ENCODE results near the gene FGF1.
A peak's percentile ranks its signal among the peaks of the same experiment; 100 is the strongest.
"Not testable (repeated sequence)": the region's sequence is repeated elsewhere in the genome, so short reads cannot be mapped to it uniquely, and the experiment has no call there.

Gene FGF1

GRCh38 chr5:142668336-142668735 lies 17.6 kb downstream of the FGF1 start:
- DNase-seq (ENCODE audit: low spot score) = no peak

GRCh38 chr5:142667831-142668230 lies 18.1 kb downstream of the FGF1 start:
- no peak for DNase-seq (ENCODE audit: low spot score)

GRCh38 chr5:142664636-142665035 lies 21.3 kb downstream of the FGF1 start:
- no peak for DNase-seq (ENCODE audit: low spot score)

GRCh38 chr5:142664067-142664466 lies 21.8 kb downstream of the FGF1 start:
- no peak for DNase-seq (ENCODE audit: low spot score)

- DNase-seq (ENCODE audit: low spot score) = no peak
These were observed 22.6 kb downstream of the FGF1 start for GRCh38 chr5:142663246-142663645.

GRCh38 chr5:142661957-142662356 lies 23.9 kb downstream of the FGF1 start:
- no peak for DNase-seq (ENCODE audit: low spot score)

- DNase-seq (ENCODE audit: low spot score) = no peak
These were observed 24.7 kb downstream of the FGF1 start for GRCh38 chr5:142661143-142661542.

GRCh38 chr5:142660731-142661130 lies 25.2 kb downstream of the FGF1 start:
- DNase-seq (ENCODE audit: low spot score) = no peak

GRCh38 chr5:142660196-142660595 lies 25.7 kb downstream of the FGF1 start:
- DNase-seq (ENCODE audit: low spot score) = no peak

GRCh38 chr5:142659405-142659804 lies 26.5 kb downstream of the FGF1 start:
- DNase-seq (ENCODE audit: low spot score) = no peak

GRCh38 chr5:142658278-142658677 lies 27.6 kb downstream of the FGF1 start:
- DNase-seq (ENCODE audit: low spot score) = no peak

GRCh38 chr5:142657446-142657845 lies 28.4 kb downstream of the FGF1 start:
- DNase-seq (ENCODE audit: low spot score) = no peak

GRCh38 chr5:142655339-142656267 lies 30.3 kb downstream of the FGF1 start:
- DNase-seq (ENCODE audit: low spot score) = peak; percentile 79

GRCh38 chr5:142654578-142655058 lies 31.3 kb downstream of the FGF1 start:
- no peak for DNase-seq (ENCODE audit: low spot score)

GRCh38 chr5:142653321-142653720 lies 32.6 kb downstream of the FGF1 start:
- DNase-seq (ENCODE audit: low spot score) = no peak

GRCh38 chr5:142652563-142652962 lies 33.3 kb downstream of the FGF1 start:
- DNase-seq (ENCODE audit: low spot score) = no peak

GRCh38 chr5:142650881-142651280 lies 35.0 kb downstream of the FGF1 start:
- no peak for DNase-seq (ENCODE audit: low spot score)

GRCh38 chr5:142650060-142650459 lies 35.8 kb downstream of the FGF1 start:
- no peak for DNase-seq (ENCODE audit: low spot score)

GRCh38 chr5:142648108-142648507 lies 37.8 kb downstream of the FGF1 start:
- DNase-seq (ENCODE audit: low spot score) = not testable (repeated sequence)

GRCh38 chr5:142645456-142645855 lies 40.4 kb downstream of the FGF1 start:
- no peak for DNase-seq (ENCODE audit: low spot score)

GRCh38 chr5:142644640-142645361 lies 41.1 kb downstream of the FGF1 start:
- DNase-seq (ENCODE audit: low spot score) = no peak

- no peak for DNase-seq (ENCODE audit: low spot score)
These were observed 41.8 kb downstream of the FGF1 start for GRCh38 chr5:142644127-142644526.

- no peak for DNase-seq (ENCODE audit: low spot score)
These were observed 42.3 kb downstream of the FGF1 start for GRCh38 chr5:142643634-142644033.
